NCI-H2029 (cell line): ENCODE data around the gene MEN1.
"Not testable (repeated sequence)": the region's sequence is repeated elsewhere in the genome, so short reads cannot be mapped to it uniquely, and the experiment has no call there.

Source experiments
- DNase-seq: peaks from one replicate; lab custom pipeline; 2025; lab: John Stamatoyannopoulos, UW

Gene MEN1

GRCh38 chr11:64845776-64846129, 35.4 kb upstream of the MEN1 start:
- not testable (repeated sequence) for DNase-seq

- no peak for DNase-seq
These were observed 34.9 kb upstream of the MEN1 start for GRCh38 chr11:64845129-64845775.

- peak; percentile 80 for DNase-seq
These were observed 34.2 kb upstream of the MEN1 start, which contains the start of gene CDC42BPG for GRCh38 chr11:64844330-64845128. TSS of gene CDC42BPG (minus strand) at chr11:64844653. CDS start at chr11:64844569, 84 bp downstream.

- no peak for DNase-seq
These were observed 33.5 kb upstream of the MEN1 start for GRCh38 chr11:64843686-64844329.

GRCh38 chr11:64842851-64843685, 32.7 kb upstream of the MEN1 start:
- no peak for DNase-seq

DNA sequence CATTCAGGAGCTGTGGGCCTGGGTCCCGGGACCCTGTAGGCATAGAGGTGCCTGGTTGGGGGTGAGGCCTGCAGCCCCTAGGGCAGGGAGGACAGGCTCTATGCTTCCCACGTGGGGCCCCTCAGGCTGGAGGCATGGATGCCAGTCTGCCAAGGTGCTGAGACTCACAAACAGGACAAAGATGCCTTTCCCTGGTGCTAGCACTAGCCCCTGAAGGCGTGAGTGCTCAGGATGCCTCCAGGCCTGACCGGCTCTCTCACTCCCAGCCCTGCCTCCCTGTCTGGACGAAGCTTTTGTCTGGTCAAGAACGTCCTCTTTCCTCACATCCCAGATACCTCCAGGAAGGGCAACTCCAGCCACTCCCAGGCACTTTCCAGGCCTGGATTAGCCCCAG, 32.0 kb upstream of the MEN1 start:
- DNase-seq = no peak

DNA sequence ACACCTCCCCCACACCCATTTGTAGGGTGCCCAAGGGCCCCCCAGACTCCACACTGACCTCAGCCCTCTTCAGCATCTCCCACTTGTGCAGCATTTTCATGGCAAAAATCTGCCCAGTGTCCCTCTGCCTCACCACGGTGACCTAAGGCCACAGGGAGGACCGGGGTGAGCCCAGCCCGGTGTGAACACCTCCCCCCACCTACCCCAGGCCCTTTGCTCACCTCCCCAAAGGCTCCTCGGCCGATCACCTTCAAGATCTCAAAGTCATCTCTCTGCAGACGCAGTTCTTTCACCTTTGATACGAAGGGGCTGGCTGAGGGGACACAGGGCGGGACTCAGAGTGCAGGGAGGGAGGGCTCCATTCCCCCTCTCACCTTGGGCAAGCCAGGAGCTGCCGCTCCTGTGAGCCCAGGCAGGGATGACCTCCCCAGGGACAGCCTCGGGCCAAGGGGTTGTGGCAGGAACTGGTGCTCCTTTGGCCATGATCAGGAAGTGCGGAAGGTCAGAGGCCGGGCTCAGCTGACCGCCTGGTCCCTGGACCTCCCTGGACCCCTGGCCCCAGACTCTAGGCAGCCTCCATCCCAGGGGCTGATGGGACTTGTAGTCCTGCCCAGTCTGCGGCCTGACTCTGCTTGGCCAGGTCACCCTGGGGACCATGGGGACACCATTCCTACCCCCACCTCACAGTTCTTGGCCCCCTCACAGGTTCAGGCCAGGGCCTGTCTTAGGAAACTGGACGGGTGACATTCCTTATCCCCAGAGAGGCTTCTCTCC, 31.4 kb upstream of the MEN1 start:
- DNase-seq = no peak

DNA sequence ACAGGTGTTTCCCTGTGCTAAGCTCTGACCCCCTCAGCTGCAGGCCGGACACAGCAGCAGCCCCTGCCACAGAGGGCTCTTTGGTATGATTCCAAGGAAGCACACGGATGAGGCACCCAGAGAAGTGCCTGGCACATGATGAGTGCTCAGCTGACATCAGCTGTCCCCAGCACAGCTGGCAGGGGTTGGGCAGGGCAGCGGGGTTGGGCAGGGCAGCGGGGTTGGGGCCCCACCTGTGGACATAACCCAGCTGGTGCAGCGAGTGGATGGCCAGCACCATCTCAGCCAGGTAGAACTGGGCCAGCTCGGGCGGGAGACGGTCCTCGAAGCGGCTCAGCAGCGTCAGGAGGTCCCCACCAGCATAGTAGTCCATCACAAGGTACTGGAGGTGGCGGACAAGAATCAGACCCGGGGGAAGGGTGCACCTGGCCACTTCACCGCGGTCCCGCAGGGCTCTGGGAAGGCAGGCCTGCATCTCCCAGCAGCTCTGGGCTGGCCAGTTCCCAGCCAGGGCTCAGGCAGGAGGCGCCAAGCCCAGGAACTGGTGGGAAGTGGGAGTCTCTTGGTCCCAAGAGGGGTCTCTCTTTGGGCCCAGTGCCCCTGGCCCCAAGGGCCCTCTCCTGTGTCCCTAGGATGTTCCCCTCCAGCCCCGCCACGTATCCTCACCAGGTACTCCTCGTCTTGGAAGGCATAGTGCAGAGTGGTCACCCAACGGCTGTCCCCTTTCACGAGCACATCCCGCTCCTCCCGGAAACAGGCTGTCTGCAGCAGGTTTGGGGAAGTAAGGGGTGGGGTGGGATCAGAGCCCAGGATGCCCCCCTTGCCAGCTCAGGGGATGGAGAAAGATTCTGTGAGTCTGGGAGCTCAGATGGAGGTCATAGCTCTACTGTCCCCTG, 29.8 kb upstream of the MEN1 start:
- no peak for DNase-seq

GRCh38 chr11:64839335-64839734, 29.0 kb upstream of the MEN1 start:
- DNase-seq = no peak

GRCh38 chr11:64838600-64839334, 28.4 kb upstream of the MEN1 start:
- no peak for DNase-seq

GRCh38 chr11:64837887-64838351, 27.6 kb upstream of the MEN1 start:
- no peak for DNase-seq

DNA sequence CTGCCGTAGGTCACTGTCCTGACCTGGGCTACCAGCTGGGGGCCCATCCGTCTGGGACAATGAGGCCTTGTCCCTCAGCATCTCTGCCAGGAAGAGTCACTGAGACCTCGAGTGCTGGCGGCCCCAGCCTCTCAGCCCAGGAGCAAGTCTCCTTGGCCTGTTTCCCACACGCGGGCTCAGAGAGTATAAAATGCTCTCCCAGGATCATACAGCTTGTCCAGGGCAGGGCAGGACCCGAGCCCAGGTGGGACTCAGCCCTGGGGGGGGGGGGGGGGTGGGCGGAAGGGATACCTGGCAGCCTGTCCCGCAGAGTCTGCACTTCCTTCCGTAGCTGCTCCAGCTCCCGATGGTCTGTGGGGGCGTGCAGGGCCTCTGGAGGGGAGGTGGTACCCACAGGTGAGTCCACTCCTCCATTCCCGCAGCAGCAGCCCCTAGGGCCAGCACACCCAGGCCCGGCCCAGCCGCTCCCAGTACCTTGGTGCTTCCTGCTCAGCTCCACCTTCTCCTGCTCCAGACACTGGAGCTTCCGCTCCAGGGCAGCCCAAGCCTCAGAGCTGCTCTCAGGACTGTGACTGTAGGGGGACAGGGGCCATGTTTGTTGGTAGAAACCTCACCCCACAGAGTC, 26.2 kb upstream of the MEN1 start:
- DNase-seq = no peak

DNA sequence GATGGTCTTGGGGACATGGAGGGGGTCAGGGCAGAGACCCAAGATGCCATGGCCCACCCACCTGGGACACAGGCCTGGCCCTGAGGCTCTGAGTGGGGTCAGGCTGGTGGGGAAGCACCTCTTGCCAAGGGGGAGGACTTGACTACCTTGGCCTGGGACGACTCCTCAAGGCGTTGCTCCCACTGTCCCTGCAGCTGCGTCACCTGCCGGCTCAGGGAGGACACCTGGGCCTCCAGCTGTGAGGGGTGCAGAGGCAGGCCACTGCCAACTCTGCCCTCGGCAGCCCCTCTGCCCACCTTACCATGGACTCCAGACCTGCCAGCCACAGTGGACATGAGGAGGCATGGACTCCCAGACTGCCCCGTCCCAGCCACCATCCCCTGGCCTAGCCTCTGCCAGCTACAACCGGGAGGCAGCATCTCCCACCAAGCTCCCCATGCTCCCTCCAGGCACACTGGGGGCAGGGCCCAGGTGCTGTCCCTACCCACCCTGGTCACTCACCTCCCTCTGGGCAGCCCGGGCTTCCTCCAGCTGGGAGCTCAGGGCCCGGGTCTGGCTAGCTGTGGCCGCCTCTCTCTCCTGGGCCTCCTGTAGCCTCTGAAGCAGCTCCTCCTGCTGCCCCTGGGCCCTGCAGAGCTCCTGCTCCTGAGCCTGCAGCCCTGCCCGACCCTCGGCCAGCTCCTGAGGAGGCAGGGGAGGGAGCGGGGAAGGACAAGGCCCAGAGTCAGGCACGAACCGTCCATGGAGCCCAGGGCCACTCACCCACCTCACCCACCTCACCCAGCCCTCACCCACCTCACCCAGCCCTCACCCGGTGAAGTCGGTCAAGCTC, 25.5 kb upstream of the MEN1 start:
- DNase-seq = no peak

DNA sequence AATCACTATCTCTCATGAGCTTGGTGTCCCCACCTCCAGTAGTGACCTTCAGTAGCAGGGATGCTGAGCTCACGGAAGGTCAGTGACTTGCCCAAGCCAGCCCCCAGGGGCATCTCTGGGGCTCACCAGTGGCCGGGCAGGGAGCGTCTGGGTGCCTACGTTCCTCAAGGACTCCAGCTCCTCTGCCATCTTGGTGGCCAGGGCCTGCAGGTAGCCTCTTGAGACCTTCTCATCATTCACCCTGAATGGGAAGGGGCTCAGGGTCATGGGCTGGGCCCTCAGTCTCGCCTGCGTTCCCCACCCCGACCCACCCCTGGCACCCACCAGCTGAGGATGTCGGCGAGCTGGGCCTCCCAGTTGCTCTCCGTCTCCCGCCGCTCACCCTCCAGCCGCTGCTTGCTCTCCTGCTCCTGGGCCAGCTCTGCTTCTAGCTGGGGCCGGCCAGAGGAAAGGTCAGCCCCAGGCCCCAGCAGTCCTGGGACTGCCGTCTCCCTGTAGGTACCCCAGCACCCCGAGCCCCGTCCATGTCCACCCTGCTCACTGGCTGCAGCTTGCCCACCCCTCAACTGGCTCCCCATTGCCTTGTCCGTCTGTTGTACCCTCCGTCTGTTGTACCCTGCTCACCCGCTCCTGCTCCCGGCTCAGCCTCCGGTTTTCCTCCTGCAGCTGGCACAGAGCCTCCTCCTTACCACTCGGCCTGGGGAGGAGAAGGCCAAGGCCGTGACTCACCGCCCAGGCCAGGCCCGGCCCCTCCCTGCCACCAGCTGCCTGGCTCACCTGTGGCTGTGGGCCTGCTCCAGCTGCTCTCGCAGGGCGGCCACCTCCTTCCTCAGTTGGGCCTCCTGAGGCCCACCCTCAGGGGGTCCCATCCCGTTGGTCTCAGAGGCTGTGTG, 24.6 kb upstream of the MEN1 start:
- no peak for DNase-seq

GRCh38 chr11:64834031-64834722, 23.8 kb upstream of the MEN1 start:
- DNase-seq = no peak

DNA sequence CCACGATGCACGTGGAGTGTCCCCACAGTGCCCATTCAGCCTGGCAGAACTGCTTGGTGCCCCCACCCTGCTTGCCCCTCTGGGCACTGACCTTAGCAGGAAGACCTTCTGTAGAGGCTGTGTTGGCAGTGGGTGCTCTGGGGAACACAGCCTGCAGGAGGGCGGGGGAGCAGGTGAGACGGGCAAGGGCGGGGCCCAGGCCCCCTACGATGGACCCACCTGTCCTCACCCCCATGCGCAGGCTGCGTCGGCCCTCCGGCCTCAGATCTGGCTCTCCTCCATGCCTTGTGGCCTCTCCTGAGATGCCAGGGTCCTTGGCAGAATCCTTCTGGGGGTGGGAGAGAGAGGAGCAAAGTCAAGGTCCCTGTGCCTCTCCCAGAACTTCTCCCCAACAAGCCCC, 23.2 kb upstream of the MEN1 start:
- DNase-seq = no peak

- no peak for DNase-seq
These were observed 22.8 kb upstream of the MEN1 start for GRCh38 chr11:64833198-64833502.
